ENCODE results near the gene RPS21.

The RPS21 gene

DNA sequence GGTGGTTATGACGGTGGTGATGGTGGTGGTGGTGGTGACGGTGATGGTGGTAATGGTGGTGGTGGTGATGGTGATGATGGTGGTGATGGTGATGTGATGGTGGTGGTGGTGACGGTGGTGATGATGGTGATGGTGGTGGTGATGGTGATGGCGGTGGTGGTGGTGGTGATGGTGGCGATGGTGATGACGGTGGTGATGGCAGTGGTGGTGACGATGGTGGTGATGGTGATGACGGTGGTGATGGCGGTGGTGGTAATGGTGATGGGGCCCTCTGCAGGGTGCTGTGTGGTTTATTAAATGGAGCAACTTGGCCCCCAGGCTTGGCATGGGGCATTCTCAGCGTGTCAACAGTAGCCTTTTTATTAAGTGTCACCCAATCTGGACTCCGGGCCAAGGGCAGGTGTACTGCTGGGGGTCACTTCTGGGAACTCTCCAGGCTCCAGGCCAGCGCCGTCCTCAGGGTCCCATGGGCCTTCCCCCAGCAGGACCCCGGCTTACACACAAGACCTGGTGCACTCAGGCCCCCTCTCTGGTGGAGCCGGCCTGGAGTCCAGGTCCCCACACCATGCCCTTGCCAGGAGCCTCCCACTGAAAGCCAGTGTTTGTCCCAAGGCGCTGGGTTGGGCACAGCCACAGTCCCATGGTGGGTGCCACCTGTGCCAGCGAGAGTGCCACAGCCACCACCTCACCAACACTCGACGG is 11.4 kb downstream of the RPS21 start:
- DNase-seq: no peak

DNA sequence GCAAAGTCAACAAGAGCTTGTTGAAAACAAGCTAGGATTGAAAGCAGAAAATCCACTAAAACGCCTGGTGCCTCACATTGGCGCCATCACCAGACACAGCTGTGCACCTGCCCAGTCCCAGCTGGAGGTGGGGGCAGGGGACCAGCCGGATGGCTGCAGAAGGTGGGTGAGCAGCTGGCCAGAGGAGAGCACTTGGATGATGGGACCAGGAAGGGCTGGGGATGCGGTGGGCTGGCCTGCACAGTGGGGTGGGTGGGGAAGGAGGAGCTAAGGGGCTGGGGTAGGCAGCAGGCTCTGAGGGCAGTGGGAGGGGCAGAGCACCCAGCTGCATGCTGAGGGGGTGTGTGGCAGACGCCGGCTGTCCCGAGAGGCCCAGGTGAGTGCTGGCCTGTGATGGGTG is 13.1 kb downstream of the RPS21 start:
- no peak for DNase-seq

DNA sequence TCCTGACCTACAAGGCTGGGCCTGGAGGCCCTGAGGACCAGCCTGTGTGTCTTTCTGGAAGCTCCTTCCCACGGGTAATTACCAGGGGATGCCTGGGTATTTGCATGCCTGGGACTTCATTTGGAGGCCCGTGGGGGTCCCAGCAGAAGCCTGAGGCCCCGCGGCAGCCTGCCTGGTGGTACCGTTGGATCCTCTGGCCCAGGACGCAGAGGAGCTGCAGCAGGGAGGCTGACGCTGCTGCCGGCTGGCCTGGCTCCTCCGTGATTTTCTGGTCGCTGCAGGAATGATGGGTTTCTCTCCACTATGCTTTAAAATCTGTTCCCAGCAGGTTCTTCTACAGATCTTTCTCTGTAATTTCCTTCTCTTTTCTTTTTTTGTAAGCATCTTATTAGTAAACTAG is 13.6 kb downstream of the RPS21 start:
- no peak for DNase-seq

DNA sequence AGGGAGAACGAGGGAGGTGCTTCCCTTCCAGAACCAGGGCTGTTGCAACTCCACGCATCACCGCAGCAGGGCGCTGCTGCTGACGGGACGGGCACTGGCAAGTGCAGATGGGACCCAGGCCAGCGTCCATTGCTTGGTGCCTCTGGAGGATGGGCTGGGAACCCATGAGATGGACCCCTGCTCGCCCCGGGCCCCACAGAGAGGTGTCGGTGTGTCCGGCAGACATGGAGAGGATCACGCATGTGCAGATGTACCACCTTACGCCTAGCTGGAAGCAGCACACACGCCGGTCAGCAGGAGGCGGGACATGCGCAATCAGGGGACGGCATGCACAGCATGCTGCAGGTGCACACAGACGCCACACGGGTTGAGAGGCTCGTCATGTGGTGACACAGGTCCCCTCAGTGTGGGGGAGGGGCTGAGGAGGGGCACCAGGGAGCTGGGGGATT is 14.5 kb downstream of the RPS21 start:
- DNase-seq: no peak

DNA sequence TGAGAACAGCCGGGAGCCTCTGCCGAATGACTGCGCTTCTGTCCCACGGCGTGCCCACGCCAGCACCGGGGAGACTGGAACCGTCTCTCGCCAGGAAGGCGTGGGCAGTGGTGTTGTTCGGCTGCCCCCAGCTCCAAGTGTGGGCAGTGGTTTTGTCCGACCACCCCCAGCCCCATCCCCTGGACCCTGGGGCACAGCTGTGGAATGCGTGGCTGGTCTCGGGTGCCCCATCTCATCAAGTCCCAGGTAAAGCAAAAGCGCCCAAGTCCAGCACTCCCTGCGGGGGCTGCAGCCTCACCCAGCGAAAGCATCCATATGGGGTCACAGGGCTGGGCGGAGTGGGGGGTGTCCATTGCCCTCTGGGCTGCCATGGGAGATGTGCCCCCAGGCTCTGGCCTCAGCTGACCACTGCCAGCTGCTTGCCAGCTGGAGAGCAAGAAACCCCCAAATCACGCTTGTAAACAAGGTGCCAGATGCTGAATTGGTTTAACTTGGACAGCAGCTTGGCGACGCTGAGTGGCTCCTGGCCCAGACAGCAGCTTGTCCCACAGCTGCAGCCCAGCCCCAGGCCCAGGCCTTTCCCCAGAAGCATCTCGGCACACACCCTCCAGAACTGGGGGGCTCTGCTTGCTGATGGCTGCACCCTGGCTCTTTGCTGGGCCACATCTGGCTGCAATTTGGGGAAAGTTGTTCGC is 15.7 kb downstream of the RPS21 start:
- DNase-seq: no peak

DNA sequence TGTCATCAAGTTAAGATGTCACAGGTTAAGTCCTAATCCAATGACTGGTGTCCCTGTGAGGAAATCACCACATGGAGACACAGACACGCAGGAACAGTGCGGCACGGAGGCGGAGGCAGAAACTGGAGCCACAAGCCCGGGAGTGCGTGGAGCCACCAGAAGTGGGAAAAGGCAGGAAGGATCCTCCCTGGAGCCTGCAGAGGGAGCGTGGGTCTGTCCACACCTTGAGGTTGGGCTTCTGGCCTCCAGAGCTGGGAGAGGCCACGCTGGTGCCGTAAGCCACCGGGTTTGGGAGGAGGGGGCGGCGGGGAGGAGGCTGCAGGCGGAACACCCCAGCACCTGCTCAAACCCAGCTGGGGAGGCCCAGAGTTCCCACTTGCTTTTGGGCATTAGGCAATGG is 16.4 kb downstream of the RPS21 start:
- no peak for DNase-seq

DNA sequence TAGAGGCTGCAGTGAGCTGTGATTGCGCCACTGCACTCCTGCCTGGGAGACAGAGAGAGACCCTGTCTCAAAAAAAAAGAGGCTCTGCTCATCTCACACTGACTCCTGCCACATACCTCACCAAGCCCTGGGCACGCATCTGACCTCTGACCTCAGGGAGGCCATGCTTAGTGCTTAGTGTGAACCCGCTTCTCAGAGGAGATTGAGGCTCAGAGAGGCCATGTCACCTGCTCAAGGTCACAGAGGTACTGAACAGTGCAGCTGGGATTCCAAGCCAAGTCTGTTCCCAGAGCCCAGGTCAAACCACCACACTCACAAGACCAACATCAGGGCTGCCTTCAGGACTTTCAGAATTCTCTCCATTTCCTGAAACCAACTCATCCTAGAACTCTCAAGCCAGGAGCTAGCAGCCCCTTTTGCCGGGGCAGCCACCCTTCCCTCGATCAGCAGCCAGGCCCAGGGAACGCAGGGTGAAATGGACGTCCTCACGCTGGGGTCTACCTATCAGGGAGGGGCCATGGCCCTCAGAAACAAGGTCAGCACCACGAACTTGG is 17.3 kb downstream of the RPS21 start:
- DNase-seq: no peak

DNA sequence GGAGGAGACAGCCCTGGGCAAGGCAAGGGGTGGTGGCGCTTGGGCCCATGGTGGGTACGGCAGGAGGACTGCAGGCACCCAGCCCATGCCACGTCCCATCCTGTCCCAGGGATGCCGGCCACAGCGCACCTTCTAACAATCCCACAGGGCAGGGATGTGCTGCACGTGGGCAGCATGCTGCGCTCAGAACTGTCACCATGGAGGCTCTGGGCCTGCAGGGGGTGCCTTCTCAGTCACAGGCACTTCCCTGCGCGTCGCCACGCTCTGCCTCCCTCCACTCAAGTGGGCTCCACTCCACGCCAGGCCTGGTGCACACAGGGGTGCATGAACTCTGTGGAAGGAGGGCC is 17.8 kb downstream of the RPS21 start:
- no peak for DNase-seq

DNA sequence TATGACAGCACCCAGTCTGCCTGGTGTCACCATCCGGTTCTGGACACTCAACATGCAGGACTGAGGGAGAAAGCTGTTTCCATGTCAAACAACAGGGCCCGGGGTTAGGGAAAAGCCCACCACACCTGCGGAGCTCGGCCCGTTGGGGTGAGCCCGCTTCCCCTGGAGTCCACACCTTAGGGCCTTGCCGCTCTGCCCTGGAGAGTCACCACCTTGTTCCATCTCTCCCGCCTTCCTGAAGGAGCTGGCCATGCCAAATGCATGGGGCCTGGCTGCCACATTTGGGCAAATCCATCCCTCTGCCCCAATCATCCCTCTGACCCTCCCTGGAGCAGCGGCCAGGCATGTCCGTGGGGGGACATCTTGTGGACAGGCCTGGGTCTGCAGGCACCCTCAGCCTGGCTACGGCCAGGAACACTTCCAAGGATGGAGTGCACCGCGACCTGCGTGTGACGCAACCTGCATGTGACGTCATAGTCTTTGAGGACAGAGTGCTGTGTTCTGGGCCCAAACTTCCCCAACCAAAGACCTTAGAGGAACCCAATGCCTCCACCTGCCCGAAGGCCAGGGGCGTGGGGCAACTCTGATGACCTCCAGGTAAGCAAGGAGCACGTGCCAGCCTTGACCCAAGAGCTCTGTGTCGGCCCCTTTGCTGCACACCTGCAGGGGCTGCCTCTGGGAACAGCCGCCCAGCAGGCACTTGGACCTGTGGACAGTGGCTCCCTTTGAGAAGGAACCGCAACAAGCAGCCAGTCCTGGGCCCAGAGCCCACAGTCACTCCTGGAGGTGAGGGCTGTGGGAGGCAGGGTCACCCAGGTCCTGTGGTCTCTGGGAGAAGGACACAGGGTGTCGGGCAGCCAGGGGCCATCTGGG is 18.4 kb downstream of the RPS21 start:
- DNase-seq: peak in 1 of 2 experiments; percentile 17

DNA sequence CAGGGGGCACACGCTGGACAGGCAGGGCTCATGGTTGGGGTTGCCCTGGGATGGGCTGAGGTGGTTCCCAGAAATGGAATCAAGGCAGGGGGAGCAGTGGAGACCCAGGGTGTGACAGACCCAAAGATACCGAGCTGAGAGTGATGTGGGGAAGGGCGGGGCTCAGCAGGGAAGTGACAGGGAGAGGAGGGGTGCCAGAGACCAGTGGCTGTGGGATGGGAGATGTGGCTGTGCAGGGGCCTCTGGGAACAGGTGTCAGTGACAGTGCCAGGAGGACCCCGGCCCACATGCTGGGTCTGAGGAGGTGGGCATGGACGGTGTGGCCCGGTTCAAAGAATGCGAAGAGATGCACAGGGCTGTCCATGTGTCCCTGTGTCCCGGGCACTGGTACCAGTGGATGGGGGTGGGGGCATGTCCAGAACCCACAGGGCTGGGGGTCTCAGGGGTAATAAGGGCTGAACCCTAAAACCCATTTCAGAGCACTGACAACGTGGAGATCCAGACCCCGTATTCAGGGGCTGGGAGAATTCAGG is 19.1 kb downstream of the RPS21 start:
- no peak for DNase-seq

DNA sequence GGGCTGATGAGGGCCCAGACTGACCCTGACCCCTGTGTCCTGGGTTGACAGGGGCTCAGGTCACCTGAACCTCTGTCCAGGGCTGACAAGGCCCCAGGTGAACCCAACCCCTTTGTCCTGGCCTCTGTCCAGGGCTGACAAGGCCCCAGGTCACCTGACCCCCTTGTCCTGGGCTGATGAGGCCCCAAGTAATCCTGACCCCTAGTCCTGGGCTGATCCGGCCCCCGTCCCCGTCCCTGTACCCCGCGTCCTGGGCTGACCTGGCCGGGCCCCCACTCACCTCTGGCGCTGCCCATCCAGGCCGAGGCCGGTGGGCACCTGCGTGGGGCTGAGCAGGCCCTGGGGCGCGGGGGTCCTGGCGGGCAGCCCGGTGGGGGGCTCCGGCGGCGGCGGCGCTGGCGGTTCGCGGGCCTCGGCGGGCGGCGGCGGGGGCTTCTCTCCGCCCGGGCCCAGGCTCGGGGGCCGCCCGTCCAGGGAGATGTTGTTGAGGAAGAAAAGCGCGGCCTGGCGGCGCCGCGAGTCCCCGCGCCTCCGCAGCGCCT is 19.8 kb downstream of the RPS21 start:
- no peak for DNase-seq

DNA sequence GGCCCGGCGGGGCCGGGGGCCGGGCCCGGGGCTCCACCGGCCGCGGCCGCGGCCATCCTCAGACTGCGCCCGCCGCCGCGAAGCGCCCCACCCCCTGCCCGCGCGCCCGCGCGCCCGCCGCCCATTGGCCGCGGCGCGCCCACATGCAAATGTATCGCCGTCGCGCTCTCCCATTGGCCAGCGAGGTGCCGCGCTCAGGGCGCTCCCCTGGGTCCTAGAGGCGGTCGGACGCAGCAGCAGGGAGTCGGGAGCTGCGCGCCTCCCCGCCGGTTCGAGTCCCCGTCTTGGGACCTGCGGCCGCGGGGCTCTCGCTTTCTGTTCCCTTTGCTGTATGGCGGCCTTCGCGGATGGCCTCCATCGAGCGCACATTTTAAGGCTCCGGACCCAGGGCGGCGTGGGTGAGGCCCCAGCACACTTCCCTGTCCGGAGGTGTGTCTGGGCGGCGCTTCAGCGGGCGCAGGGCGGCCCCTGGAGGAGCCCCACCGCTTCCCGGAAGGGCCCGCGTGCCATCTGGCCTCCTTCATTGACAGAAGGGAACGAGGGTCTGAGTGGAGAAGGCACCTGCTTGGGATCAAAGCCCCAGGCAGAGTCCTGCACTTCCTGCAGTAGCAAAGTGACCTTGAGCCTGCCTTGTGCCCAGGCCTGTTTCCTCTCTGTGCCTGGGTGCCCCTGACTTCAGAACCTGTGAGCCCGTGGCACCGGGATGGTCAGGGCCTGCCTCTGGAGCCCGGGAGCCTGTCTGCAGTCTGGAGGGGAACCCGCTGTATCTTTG is 20.5 kb downstream of the RPS21 start, which contains the start of gene CABLES2:
Gene CABLES2, minus strand, starts transcription at position 65 of the 772 bp plus-strand sequence. Its CDS starts 9 bp downstream, at position 56.
- DNase-seq: peak; percentile 84 to 91

DNA sequence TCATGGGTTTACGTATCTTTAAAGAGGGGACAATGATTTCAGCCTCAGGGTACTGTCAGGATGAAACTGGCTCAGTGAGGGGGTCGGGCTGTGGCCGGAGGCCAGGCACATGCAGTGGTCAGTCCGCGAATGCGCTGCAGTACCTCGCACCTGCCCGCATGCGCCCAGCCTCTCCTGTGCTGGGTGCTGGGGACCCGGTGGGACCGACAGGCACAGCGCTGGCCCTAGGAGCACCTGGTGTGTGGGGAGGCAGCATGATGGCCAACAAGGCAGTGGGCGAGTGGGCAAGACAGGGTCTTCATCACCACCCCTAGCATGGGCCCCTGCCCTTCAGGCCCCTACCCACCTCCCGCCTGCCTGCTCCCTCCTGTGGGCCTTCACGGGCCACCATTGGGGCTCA is 21.2 kb downstream of the RPS21 start:
- no peak for DNase-seq

DNA sequence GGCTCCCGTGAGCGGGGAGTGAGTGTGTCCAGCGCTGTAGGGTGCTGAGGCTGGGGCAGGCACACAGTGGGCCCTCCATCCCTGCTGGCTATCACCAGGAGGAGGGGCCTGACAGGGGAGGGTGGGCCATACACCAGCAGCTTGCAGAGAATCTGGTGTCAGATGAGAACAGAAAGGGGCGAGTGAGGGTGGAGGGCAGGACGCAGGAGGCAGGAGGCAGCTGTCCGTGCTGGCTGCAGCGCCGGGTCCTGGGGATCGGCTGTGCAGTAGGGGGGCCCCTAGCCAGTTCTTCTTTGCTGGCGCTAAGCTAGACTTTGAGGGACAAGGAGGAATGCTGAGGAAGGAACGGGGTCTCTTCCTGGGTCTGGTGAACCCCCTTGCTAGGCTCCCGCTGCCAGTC is 21.7 kb downstream of the RPS21 start:
- no peak for DNase-seq

DNA sequence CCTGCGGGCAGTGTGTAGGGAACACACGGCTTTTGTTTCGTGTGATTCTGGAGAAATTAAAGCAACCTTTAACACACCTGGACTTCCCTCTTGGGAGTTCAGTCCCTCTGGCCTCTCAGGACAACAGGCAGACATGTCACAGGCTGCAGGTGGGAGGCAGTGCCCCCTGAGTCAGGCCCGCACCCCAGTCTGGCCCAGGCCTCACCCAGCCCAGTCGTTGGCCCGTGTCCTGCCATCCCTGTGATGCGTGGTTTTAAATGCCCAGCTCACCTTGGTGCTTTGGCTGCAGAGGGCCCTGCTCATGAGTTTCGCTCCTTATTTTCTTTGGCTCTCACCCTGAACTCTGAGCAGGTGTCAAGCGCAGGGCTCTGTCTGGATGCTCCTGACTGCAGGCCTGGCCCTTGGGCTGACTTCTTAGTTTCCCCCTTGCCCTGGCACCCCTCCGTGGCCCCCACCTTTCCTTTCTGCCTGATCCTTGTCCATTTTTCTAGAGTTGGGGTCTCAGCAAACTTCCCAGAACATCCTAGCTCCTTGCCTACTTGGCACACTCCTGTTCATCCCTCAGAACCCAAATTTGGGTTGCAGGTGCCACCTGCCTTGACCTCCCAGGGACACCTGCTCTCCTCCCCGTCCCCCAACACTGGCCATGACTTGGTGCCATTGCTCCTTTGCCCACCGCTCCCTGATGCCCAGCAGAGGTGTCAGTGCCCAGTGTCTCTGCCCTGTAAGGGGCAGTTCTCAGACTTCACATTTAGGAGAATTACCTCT is 22.4 kb downstream of the RPS21 start:
- DNase-seq: no peak

DNA sequence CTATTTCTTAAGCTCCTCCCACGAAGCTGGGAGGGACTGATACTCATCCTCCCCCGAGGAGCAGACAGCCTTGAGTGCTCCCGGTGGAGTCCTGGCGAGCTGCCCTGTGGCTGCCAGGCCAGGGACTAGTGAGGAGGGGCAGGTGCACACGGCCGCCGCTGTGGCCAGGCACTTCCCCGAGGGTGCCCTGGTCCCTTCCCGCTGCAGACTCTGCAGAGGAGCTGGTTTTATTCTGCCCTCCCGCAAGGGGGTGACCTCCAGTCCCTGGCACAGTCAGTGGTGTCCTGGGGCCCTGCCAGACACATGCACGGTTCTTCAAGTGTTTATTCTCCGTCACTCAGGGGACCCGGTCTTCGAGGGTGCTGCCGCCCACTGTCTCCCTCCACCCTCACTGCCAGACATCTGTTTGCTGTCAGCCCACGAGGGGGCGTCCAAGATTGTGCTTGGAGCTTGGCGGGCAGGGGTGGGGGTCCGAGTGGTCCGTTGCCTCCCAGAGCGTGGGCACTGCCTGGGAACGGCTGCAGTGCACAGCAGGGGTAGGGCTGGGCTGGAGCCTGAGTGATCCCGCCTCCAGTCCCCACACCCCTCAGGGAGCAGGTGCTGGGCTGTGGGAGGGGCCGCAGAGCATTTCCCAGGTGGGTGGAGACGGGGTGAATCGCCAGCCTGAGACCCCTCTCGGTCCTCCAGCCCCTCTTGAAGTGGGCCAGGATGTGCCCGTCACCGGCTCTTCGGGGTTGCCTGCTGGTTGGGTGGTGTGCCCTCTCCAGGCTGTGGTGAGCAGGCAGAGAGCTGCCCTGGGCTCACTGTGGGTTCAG is 23.2 kb downstream of the RPS21 start:
- DNase-seq: peak in 1 of 2 experiments; percentile 46

DNA sequence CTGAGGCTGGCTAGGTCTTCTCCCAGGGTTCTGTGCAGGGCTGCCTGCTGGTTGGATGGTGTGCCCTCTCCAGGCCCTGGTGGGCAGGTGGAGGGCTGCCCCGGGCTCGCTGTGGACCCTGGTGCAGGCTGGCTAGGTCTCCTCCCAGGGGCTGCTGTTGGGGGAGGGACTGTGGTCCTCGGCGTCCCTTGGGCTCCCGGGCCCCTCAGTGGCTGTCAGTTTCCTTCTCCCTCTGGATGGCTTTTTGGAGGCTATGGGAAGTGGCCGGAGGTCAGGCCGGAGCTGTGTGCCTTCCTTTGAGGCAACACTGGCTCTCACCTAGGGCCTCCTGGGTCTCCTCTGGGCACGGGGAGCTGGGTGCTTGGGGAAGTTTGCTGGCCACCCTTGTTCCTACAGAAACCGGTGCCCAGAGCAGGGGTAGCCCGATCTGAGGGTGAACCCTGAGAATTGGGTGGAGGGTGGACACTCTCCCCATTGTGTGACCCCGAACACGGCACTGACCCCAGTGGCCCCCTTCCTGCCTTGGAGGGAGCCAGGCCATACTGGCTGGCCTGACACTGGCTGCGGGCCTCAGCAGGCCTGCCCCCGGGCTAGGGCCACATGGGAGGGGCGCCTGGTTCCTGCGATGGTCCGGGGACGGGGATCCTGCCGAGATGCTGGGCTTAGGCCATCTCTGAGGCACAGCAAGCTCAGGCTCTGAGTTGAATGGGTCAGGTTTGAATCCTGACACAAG is 24.0 kb downstream of the RPS21 start:
- DNase-seq: no peak

DNA sequence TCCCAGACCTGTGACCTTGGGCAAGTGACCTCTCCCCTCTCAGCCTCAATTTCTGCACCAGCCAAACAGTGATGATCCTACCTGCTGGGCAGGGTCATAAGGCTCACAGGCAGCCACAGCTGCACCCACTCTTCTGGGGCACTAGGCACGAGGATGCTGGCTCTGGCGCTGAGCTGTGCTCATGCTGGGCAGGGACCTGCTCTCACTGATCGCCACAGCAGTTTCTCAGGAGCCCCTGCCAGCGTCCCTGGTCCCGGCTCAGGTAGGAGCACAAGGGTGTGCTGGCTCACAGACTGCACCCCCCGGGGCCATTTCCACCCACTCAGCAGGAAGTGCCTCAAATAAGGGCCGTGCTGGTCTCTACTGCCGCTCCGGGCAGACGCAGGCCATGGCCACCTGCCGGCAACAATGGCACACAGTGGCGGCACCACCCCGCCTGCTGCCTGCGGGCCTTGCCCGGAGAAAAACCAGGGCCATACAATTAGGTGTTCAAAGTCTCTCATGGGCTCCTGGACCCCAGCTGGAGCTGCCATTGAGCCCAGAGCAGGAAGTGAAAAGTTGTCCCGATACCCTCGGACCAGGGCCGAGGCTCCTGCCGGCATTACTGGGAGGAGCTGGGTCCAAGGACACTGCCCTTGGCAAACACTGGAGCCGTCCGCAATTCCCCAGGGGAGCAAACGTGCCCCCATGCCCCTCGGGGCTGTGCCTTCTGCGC is 24.7 kb downstream of the RPS21 start:
- DNase-seq: no peak

Data from SW 1271 (cell line).